ENCODE measurements around the gene TRIM41.
A peak's percentile ranks its signal among the peaks of the same experiment; 100 is the strongest.
"Not testable (repeated sequence)": the region's sequence is repeated elsewhere in the genome, so short reads cannot be mapped to it uniquely, and the experiment has no call there.

Gene TRIM41

GRCh38 chr5:181223058-181223728, at the start of gene TRIM41:
TRIM41 (plus strand) TSS chr5:181223281; CDS start chr5:181224000, 719 bp downstream.
- in situ Hi-C loops (cut with HindIII; ENCODE audit: low pct_unique_long_range_greater_than_20kb, low sequenced_read_pairs) = no loop called here
- no peak for TF ChIP-seq JUND (IDR thresholded peaks at IDR 0.05; ENCODE audit: low read depth)
- DNase-seq (ENCODE audit: low read depth in 1 of 2, low spot score in 1 of 2) = peak; percentile 80 to 99

DNA sequence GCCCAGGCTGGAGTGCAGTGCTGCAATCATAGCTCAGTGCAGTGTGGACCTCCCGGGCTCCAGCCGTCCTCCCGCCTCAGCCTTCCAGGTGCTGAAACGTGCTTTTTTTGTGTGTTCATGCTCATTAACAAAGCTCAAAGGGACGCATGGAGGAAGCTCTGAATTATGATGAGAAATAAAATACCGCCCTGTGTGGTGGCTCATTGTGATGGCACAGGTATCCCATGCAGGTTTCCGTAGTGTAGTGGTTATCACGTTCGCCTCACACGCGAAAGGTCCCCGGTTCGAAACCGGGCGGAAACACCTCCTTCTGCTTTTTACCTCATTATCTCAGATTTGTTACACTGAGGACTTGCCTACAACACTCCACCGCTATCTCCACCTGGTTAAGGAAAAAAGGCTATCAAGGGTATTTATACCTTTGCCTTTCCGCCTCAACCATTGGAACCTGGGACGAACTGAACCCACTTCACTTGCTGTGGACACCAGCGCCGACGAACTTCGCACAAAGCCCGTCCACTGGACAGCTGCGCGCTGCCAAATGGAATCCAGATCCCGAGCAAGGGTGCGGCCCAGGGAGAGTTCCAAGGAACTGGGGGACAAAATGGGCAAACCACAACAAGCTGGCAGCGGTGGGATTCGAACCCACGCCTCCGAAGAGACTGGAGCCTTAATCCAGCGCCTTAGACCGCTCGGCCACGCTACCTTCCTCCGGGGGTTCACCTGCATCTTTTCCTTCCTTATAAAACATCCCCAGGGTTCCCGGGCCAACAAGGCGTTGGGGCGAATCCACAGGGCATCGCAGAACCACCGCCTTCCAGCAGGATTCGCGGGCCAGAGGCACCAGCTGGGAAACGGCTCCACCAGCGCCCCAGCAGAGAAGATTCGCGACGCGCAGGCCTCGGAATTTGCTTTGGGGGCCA, 49.4 kb upstream of the TRIM41 start:
- no peak for TF ChIP-seq JUND (IDR thresholded peaks at IDR 0.05; ENCODE audit: low read depth)
- peak in 1 of 2 experiments; percentile 74 for DNase-seq (ENCODE audit: low read depth in 1 of 2, low spot score in 1 of 2)
- in situ Hi-C loops (cut with HindIII; ENCODE audit: low pct_unique_long_range_greater_than_20kb, low sequenced_read_pairs) = no loop called here

DNA sequence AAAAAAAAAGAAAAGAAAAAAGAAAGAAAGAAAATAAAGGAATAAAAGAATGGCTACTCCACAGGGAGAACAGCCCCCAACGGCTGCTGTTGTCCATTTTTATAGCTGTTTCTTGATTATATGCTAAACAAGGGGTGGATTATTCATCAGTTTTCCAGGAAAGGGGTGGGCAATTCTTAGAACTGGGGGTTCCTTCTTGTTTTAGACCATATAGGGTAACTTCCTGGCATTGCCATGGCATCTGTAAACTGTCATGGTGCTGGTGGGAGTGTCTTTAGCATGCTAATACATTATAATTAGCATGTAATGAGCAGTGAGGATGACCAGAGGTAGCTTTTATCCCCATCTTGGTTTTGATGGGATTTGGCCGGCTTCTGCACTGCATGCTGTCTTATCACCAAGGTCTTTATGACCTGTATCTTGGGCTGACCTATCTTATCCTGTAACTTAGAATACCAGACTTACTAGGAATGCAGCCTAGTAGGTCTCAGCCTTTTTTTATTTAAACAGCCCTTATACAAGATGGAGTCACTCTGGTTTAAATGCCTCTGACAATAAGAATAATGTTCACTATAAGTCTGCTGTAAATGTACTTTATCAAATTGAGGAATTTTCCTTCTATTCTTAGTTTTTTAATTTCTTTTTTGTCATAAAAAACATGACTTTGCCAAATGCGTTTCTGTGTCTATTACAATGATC, 46.7 kb upstream of the TRIM41 start:
- in situ Hi-C loops (cut with HindIII; ENCODE audit: low pct_unique_long_range_greater_than_20kb, low sequenced_read_pairs) = no loop called here
- DNase-seq (ENCODE audit: low read depth in 1 of 2, low spot score in 1 of 2) = no peak
- no peak for TF ChIP-seq JUND (IDR thresholded peaks at IDR 0.05; ENCODE audit: low read depth)

DNA sequence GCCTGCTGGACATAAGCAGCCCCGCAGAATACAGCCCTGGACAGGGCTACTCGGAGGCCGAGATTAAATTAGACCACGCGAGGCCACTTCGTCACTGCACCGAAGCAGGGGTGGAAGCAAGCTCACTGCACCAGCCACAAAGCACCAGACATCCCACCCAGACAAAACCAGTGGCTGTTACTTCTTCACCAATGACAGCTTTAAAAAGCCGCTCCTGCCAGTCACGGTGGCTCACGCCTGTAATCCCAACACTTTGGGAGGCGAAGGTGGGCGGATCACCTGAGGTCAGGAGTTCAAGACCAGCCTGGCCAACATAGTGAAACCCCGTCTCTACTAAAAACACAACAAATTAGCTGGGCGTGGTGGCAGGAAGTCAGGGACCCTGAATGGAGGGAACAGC, 45.5 kb upstream of the TRIM41 start:
- in situ Hi-C loops (cut with HindIII; ENCODE audit: low pct_unique_long_range_greater_than_20kb, low sequenced_read_pairs); DNase-seq (ENCODE audit: low read depth in 1 of 2, low spot score in 1 of 2): not testable (repeated sequence)

DNA sequence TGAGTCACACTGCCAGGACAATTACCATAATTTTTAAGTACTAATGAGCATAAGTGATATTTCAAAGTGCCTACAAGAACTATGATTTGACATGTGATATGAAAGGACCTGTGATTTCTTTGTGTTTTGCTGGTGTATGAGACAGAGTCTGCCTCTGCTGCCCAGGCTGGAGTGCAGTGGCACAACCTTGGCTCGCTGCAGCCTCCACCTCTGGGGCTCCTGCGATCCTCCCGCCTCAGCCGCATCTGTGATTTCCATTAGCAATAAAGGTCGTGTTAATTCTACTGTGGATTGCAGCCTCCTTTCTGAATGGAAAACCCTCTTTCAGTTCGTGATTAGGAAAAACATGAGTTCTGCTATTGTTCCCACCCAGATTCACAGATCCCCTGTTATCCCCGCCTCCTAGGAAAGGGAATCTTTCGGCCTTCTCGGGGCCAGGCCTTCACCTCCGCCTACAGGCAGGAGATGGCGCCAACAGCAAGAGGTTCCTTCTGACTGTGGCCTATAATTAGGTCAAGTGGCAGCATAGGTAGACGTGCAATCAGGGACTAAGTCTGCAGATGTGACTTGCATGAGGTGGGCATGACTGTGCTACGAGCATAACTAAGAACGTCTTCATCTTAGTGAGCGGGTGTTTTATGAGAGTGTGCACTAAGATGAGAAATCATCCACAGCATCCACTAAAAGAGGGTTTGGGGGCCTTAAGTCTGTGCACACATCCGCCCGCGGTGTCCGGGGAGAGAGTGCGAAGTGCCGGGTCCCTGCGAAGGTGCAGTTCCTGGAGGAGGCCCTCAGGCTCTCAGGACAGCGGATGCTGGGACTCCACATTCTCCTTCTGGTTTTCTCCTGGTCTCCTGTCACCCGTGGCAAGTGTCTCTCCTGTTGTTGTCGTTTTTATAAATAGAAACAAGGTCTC, 41.2 kb upstream of the TRIM41 start:
- peak in 1 of 2 experiments; percentile 87 for DNase-seq (ENCODE audit: low read depth in 1 of 2, low spot score in 1 of 2)
- in situ Hi-C loops (cut with HindIII; ENCODE audit: low pct_unique_long_range_greater_than_20kb, low sequenced_read_pairs) = no loop called here
- TF ChIP-seq JUND (IDR thresholded peaks at IDR 0.05; ENCODE audit: low read depth) = no peak

- in situ Hi-C loops (cut with HindIII; ENCODE audit: low pct_unique_long_range_greater_than_20kb, low sequenced_read_pairs) = no loop called here
- DNase-seq (ENCODE audit: low read depth in 1 of 2, low spot score in 1 of 2) = no peak
- TF ChIP-seq JUND (IDR thresholded peaks at IDR 0.05; ENCODE audit: low read depth) = no peak
Measured at GRCh38 chr5:181182651-181183050, 40.4 kb upstream of the TRIM41 start.

DNA sequence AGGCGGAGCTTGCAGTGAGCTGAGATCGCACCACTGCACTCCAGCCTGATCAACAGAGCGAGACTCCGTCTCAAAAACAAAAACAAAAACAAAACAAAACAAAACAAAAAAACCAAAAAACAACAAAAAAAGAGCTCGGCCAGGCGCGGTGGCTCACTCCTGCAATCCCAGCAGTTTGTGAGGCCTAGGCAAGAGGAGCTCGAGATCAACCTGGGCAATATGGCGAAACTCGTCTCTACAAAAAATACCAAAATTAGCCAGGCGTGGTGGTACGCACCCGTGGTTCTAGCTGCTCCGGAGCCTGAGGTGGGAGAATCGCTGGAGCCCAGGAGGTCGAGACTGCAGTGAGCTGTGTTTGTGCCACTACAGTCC, 38.2 kb upstream of the TRIM41 start:
- TF ChIP-seq JUND (IDR thresholded peaks at IDR 0.05; ENCODE audit: low read depth) = no peak
- DNase-seq (ENCODE audit: low read depth in 1 of 2, low spot score in 1 of 2) = no peak
- in situ Hi-C loops (cut with HindIII; ENCODE audit: low pct_unique_long_range_greater_than_20kb, low sequenced_read_pairs) = no loop called here

DNA sequence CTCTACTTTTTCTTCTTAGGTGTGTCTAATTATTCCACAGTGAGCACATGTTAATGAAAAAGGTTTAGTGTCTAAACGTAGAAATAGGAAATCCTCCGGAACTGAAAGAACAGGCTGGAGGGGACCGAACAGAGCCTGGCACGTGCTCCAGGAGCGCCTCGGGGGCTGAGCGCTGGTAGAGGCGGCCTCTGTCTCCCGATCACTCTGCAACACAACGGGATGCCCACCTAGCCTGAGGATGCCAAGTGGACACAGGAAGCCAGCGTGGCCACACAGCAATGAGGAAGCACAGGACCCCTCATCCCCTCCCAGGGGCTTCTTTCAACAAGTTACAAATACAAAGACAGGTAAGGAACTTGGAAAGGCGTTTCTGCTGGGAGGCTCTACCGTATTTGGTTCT, 37.5 kb upstream of the TRIM41 start:
- no peak for DNase-seq (ENCODE audit: low read depth in 1 of 2, low spot score in 1 of 2)
- in situ Hi-C loops (cut with HindIII; ENCODE audit: low pct_unique_long_range_greater_than_20kb, low sequenced_read_pairs) = no loop called here
- no peak for TF ChIP-seq JUND (IDR thresholded peaks at IDR 0.05; ENCODE audit: low read depth)

GRCh38 chr5:181186022-181186421, 37.1 kb upstream of the TRIM41 start:
- in situ Hi-C loops (cut with HindIII; ENCODE audit: low pct_unique_long_range_greater_than_20kb, low sequenced_read_pairs) = no loop called here
- DNase-seq (ENCODE audit: low read depth in 1 of 2, low spot score in 1 of 2) = no peak
- no peak for TF ChIP-seq JUND (IDR thresholded peaks at IDR 0.05; ENCODE audit: low read depth)

DNA sequence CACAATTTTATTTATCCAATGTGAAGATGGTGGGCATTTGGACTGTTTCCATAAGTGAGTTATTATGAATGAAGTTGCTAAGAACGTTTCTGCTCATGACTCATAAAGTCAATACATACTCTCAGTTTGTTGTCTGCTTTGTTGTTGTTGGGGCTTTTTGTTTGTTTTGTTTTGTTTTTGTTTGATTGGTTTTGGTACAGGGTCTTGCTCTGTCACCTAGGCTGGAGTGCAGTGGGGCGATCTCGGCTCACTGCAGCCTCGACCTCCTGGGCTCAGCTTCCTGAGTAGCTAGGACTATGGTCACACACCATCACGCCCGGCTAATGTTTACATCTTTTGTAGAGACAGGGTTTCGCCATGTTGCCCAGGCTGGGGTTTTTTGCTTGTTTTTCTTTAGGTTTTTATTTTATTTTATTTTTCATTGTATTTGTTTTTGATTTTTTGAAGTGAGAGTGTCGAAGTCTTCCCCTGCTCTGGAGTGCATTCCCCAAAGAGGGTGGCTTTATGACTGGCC, 36.0 kb upstream of the TRIM41 start:
- DNase-seq (ENCODE audit: low read depth in 1 of 2, low spot score in 1 of 2) = no peak
- no peak for TF ChIP-seq JUND (IDR thresholded peaks at IDR 0.05; ENCODE audit: low read depth)
- in situ Hi-C loops (cut with HindIII; ENCODE audit: low pct_unique_long_range_greater_than_20kb, low sequenced_read_pairs) = no loop called here

DNA sequence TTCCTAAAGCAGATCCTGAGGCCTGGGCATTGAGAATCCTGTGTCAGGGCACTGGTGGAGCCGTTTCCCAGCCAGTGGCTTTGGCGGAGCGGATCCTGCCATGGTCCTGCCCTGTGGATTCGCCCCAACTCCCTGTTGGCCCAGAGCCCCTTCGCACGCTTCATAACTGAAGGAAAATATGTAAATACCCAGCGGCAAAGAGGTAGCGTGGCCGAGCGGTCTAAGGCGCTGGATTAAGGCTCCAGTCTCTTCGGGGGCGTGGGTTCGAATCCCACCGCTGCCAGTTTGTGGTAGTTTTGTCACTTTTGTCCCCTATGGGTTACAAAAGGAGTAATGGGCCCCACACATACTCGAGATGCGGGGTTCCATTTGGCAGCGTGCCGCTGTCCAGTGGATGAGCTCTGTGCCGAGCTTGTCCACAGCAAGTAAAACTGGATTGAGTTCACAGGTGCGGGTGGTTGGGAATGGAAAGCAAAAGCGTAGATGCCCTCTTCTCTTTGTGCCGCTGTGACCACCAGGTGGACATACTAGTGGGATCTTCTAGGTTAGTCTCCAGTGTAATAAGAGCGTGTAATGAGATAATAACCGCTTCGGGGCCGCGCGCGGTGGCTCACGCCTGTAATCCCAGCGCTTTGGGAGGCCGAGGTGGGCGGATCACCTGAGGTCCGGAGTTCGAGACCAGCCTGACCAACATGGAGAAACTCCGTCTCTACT, 35.4 kb upstream of the TRIM41 start:
- TF ChIP-seq JUND (IDR thresholded peaks at IDR 0.05; ENCODE audit: low read depth) = no peak
- peak in 1 of 2 experiments; percentile 90 for DNase-seq (ENCODE audit: low read depth in 1 of 2, low spot score in 1 of 2)

More for the DNA sequence above, 35.4 kb upstream of the TRIM41 start:
- in situ Hi-C loops (cut with HindIII; ENCODE audit: low pct_unique_long_range_greater_than_20kb, low sequenced_read_pairs) = no loop called here

Data from T47D (cell line).